Fibroblast of lung (primary cell): ENCODE data around the gene CSGALNACT2.

ENCODE experiments used
- CTCF ChIP-seq, 2 donors: IDR thresholded peaks in 1 of 2; conservative IDR thresholded peaks in 1 of 2; 1 replicate in 1 of 2; 2 replicates in 1 of 2; pipeline ENCODE4 v1.5.1; 2011 to 2012; ENCODE audit warnings: low read length in 2 of 2, control low read depth in 1 of 2, inconsistent platforms in 1 of 2, low read depth in 1 of 2, mild to moderate bottlenecking in 1 of 2
- EZH2 ChIP-seq: IDR thresholded peaks from 2 replicates; pipeline ENCODE4 v1.5.1; 2012; ENCODE audit warnings: low read length, control low read depth, mild to moderate bottlenecking; ENCODE audit errors: missing control alignments

DNA sequence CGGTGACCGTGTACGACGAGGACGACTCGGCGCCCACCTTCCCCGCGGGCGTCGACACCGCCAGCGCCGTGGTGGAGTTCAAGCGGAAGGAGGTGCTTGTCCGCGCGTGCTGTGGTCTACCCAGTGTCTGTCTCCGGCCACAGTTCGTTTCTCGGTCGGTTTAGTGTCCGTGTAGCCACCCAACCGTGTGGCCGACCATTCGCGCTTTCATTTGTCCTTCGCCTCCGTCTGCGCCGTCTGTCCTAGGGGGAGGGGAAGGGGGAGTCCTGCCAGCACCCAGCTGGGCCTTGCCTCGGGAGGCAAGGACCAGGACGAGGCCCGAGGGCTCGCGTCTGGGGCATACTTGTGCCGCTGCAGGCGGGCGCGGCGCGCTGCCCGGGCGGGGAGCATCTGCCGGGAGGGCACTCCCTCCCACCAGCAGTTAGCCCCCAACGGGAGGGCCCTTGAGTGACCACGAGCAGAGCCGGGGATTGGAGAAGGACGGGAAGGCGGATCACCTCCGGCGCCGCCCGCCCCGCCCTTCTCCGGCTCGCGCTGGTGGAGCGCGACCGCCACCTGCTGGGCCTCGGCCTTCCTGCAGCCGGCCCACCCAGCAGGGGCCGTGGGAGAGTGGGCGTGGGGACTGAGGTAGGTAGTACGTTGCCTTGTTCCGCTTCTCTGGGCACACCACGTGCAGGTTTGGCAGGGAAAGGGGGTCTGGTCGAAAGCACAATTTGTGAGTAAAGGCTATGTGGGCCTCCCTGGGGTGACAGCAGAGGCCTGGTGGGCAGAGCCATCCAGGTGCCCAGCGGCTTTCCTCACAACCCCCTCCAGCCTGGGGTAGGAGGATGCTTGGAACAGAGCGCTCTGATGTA, 32.9 kb upstream of the CSGALNACT2 start:
- TF ChIP-seq CTCF (conservative IDR thresholded peaks at IDR 0.05 in 1 of 2, IDR thresholded peaks at IDR 0.05 in 1 of 2; ENCODE audit: low read depth in 1 of 2, low read length in 2 of 2): peak; percentile 66 to 97
- TF ChIP-seq EZH2: no peak
